HG03066 (cell line): ENCODE measurements around the gene HOOK2.
A peak's percentile ranks its signal among the peaks of the same experiment; 100 is the strongest.
"Not testable (repeated sequence)": the region's sequence is repeated elsewhere in the genome, so short reads cannot be mapped to it uniquely, and the experiment has no call there.

ENCODE experiments used
- ATAC-seq: cut with Tn5 transposase; IDR thresholded peaks from one replicate; pipeline ENCODE4 v1.9.1; 2021; ENCODE audit warnings: low read depth; ENCODE audit not compliant: unreplicated experiment

HOOK2 gene

GRCh38 chr19:12756150-12756883, 19.0 kb downstream of the HOOK2 start:
- ATAC-seq, result no peak

DNA sequence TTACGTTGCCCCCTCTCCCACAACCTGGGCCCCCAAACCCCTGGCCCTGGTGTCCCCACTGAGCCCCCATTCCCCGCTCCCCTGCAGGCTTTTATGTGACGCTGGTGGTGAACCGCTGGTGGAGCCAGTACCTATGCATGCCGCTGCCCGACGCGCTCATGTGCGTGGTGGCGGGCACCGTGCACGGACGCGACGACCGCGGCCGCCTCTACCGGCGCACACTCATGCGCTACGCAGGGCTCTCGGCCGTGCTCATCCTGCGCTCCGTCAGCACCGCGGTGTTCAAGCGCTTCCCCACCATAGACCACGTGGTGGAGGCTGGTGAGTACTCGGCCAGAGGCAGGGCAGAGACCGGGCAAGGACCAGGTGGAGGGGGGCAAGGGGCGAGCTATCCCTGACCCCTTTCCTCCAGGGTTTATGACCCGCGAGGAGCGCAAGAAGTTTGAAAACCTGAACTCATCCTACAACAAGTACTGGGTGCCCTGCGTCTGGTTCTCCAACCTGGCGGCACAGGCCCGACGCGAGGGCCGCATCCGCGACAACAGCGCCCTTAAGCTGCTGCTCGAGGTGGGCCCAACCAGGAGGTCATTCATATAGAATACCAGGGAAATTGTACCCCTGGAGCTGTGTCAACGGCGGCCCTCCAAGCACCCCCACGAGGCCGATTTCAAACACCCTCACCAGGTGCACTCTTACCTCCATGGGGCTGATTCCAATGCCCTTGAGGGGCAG, 20.7 kb downstream of the HOOK2 start:
- ATAC-seq, result no peak

- ATAC-seq, result no peak
These were observed 23.1 kb downstream of the HOOK2 start for GRCh38 chr19:12752056-12752781.

- ATAC-seq, result no peak
These were observed 23.7 kb downstream of the HOOK2 start, which contains the start of gene BEST2 for GRCh38 chr19:12751635-12752034. Gene BEST2 (plus strand): TSS chr19:12751791. CDS start chr19:12752593, 802 bp downstream.

GRCh38 chr19:12750851-12751250, 24.5 kb downstream of the HOOK2 start:
- no peak for ATAC-seq

GRCh38 chr19:12749938-12750521, 25.3 kb downstream of the HOOK2 start:
- no peak for ATAC-seq

GRCh38 chr19:12748489-12748888, 26.9 kb downstream of the HOOK2 start:
- no peak for ATAC-seq

DNA sequence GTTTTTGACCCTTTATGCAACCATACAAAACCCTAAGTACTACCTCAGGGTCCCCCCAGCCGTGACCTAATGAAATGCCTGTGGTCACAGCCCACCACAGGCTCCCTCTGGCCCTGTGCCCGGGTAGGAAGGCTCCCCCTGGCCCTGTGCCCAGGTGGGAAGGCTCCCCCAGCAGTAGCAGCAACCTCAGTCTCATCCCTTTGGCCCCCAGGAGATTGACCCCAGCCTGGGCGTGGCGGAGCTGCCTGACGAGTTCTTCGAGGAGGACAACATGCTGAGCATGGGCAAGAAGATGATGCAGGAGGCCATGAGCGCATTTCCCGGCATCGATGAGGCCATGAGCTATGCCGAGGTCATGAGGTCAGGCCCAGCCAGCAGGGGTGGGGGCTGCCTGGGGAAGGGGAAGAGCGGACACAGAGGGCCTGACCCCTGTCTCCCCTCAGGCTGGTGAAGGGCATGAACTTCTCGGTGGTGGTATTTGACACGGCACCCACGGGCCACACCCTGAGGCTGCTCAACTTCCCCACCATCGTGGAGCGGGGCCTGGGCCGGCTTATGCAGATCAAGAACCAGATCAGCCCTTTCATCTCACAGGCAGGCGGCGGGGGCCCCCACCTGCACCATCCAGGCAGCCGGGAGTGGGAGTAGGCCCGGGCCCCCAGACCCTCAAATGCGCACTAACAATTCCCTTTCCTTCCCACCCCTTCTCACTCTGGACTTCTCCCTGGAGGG, 30.0 kb downstream of the HOOK2 start:
- ATAC-seq, result no peak

GRCh38 chr19:12737835-12738351, 37.5 kb downstream of the HOOK2 start:
- no peak for ATAC-seq

GRCh38 chr19:12736995-12737834, 38.1 kb downstream of the HOOK2 start, which contains the start of gene GET3:
Gene GET3 (plus strand): TSS chr19:12737497. CDS start chr19:12737506, 9 bp downstream.
- peak; percentile 77 for ATAC-seq

GRCh38 chr19:12733369-12734214, 41.8 kb downstream of the HOOK2 start:
- no peak for ATAC-seq

GRCh38 chr19:12731337-12731736, 44.0 kb downstream of the HOOK2 start:
- ATAC-seq, result no peak

GRCh38 chr19:12730064-12730463, 45.3 kb downstream of the HOOK2 start:
- ATAC-seq, result no peak

DNA sequence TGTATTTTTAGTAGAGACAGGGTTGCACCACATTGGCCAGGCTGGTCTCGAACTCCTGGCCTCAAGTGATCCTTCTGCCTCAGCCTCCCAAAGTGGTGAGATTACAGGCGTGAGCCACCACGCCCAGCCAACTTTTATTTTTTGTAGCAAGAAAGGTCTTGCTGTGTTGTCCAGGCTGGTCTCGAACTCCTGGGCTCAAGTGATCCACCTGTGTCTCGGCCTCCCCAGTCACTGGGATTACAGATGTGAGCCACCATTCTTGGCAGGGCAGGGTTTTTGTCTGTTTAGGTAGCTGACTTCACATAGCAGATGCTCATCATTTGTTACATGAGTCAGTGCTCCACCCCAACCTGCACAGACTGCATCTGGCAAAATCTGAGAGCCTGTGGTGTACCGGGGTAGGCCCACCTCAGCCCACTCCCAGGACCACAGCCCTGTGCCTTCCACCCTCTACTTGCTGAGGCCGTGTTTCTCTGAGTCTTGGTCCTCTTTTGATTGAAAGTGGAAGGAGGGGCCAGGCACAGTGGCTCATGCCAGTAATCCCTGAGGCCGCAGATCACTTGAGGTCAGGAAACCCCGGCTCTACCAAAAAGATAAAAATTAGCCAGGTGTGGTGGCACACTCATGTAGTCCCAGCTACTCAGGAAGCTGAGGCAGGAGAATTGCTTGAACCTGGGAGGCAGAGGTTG, 47.5 kb downstream of the HOOK2 start:
- ATAC-seq, result no peak

- ATAC-seq, result no peak
These were observed 48.4 kb downstream of the HOOK2 start for GRCh38 chr19:12726988-12727316.

DNA sequence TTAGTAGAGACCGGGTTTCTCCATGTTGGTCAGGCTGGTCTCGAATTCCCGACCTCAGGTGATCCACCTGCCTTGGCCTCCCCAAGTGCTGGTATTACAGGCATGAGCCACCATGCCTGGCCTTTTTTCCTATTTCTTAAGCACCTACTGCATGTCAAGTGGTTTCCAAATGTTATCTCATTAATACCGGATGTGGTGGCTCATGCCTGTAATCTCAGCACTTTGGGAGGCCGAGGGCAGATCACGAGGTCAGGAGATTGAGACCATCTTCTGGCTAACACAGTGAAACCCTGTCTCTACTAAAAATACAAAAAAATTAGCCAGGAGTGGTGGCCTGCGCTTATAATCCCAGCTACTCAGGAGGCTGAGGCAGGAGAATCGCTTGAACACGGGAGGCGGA, 49.7 kb downstream of the HOOK2 start:
- ATAC-seq, result not testable (repeated sequence)

GRCh38 chr19:12723641-12724426, 51.5 kb downstream of the HOOK2 start, which contains the start of gene TNPO2:
Gene TNPO2 (minus strand): TSS chr19:12723932. CDS start chr19:12720977, 2,955 bp downstream.
- ATAC-seq, result no peak
